H9 (cell line): ENCODE data around the gene TMCC2. TPM values are rescaled to one million over a fixed set of nuclear protein-coding genes. Genes with fewer than 3 reads are reported as not detected.

Experiments used
- DNase-seq: peaks from one replicate; pipeline ENCODE4 v3.0.0-alpha.2; 2017
- H2AFZ ChIP-seq: one replicate; pipeline ENCODE4 v1.6.1; 2013; ENCODE audit warnings: mild to moderate bottlenecking, low read length, control low read depth, moderate library complexity
- H2AK5ac ChIP-seq: 2 replicates; pipeline ENCODE4 v1.6.1; 2013; ENCODE audit warnings: low read length, control low read depth, mixed read lengths; ENCODE audit not compliant: insufficient read length
- H2BK120ac ChIP-seq: one replicate; pipeline ENCODE4 v1.6.1; 2013; ENCODE audit warnings: low read depth, mild to moderate bottlenecking, low read length, control low read depth, inconsistent platforms; ENCODE audit not compliant: poor library complexity, severe bottlenecking
- H2BK12ac ChIP-seq: 2 replicates; pipeline ENCODE4 v1.6.1; 2013; ENCODE audit warnings: low read length, control low read depth, mixed read lengths, low read depth; ENCODE audit not compliant: insufficient read length
- H2BK15ac ChIP-seq: 2 replicates; pipeline ENCODE4 v1.6.1; 2013; ENCODE audit warnings: low read depth, low read length, control low read depth
- H2BK20ac ChIP-seq: one replicate; pipeline ENCODE4 v1.6.1; 2013; ENCODE audit warnings: low read depth, mild to moderate bottlenecking, low read length, control low read depth, inconsistent platforms; ENCODE audit not compliant: poor library complexity, severe bottlenecking
- H2BK5ac ChIP-seq: 2 replicates; pipeline ENCODE4 v1.6.1; 2013; ENCODE audit warnings: low read length, control low read depth, mixed read lengths; ENCODE audit not compliant: insufficient read length
- H3K14ac ChIP-seq: 2 replicates; pipeline ENCODE4 v1.6.1; 2013; ENCODE audit warnings: low read length, control low read depth; ENCODE audit not compliant: insufficient read depth
- H3K18ac ChIP-seq: 2 replicates; pipeline ENCODE4 v1.6.1; 2013; ENCODE audit warnings: low read depth, mild to moderate bottlenecking, mixed read lengths, low read length, control low read depth; ENCODE audit not compliant: insufficient read length
- H3K23ac ChIP-seq: 2 replicates; pipeline ENCODE4 v1.6.1; 2013; ENCODE audit warnings: low read length, control low read depth, mixed read lengths, low read depth; ENCODE audit not compliant: insufficient read length
- H3K23me2 ChIP-seq: 2 replicates; pipeline ENCODE4 v1.6.1; 2013; ENCODE audit warnings: low read depth, mild to moderate bottlenecking, mixed read lengths, low read length, control low read depth; ENCODE audit not compliant: insufficient read length, poor library complexity, severe bottlenecking
- H3K27ac ChIP-seq: 2 replicates; pipeline ENCODE4 v1.5.1; 2013; ENCODE audit warnings: low read length, control low read depth, mixed read lengths, low read depth; ENCODE audit not compliant: insufficient read length
- H3K27me3 ChIP-seq: 2 replicates; pipeline ENCODE4 v1.6.1; 2013; ENCODE audit warnings: low read length, control low read depth, inconsistent platforms; ENCODE audit not compliant: insufficient read depth
- H3K4ac ChIP-seq: 2 replicates; pipeline ENCODE4 v1.6.1; 2013; ENCODE audit warnings: low read depth, mild to moderate bottlenecking, control low read depth, inconsistent platforms, low read length, moderate library complexity
- H3K4me1 ChIP-seq: 2 replicates; pipeline ENCODE4 v1.6.1; 2013; ENCODE audit warnings: low read length, control low read depth, inconsistent platforms; ENCODE audit not compliant: insufficient read depth
- H3K4me2 ChIP-seq: 2 replicates; pipeline ENCODE4 v1.6.1; 2013; ENCODE audit warnings: low read length, control low read depth, mixed read lengths; ENCODE audit not compliant: insufficient read length, insufficient read depth
- H3K56ac ChIP-seq: 2 replicates; pipeline ENCODE4 v1.6.1; 2013; ENCODE audit warnings: low read depth, mild to moderate bottlenecking, mixed read lengths, low read length, control low read depth; ENCODE audit not compliant: insufficient read length
- H3K79me1 ChIP-seq: 2 replicates; pipeline ENCODE4 v1.6.1; 2013; ENCODE audit warnings: low read depth, mild to moderate bottlenecking, moderate library complexity, low read length, control low read depth, inconsistent platforms; ENCODE audit not compliant: insufficient read depth, poor library complexity, severe bottlenecking
- H3K79me2 ChIP-seq: 2 replicates; pipeline ENCODE4 v1.6.1; 2013; ENCODE audit warnings: low read length, control low read depth, inconsistent platforms; ENCODE audit not compliant: insufficient read depth
- H3K9ac ChIP-seq: 2 replicates; pipeline ENCODE4 v1.6.1; 2013; ENCODE audit warnings: low read length, control low read depth, mixed read lengths; ENCODE audit not compliant: insufficient read length; ENCODE audit errors: extremely low read depth
- H3K9me3 ChIP-seq: one replicate; pipeline ENCODE4 v1.6.1; 2013; ENCODE audit warnings: low read depth, low read length, inconsistent platforms; ENCODE audit not compliant: control insufficient read depth
- H3T11ph ChIP-seq: one replicate; pipeline ENCODE4 v1.6.1; 2013; ENCODE audit warnings: mild to moderate bottlenecking, low read length, control low read depth, inconsistent platforms
- H4K20me1 ChIP-seq: one replicate; pipeline ENCODE4 v1.6.1; 2013; ENCODE audit not compliant: control insufficient read depth, insufficient read length, insufficient read depth
- H4K5ac ChIP-seq: 2 replicates; pipeline ENCODE4 v1.6.1; 2013; ENCODE audit warnings: low read depth, mild to moderate bottlenecking, mixed read lengths, low read length, control low read depth; ENCODE audit not compliant: insufficient read length
- H4K8ac ChIP-seq: replicated peaks from 2 replicates; pipeline ENCODE4 v1.6.1; 2013; ENCODE audit warnings: low read length, control low read depth, mixed read lengths, low read depth; ENCODE audit not compliant: insufficient read length
- H4K91ac ChIP-seq: 2 replicates; pipeline ENCODE4 v1.6.1; 2013; ENCODE audit warnings: low read depth, mild to moderate bottlenecking, moderate library complexity, mixed read lengths, low read length, control low read depth; ENCODE audit not compliant: insufficient read length
- H3K27ac Mint-ChIP-seq, 3 experiments: 2 replicates in 2 of 3; 3 replicates in 1 of 3; pipeline ENCODE4 v1.8.0; 2020 to 2021; ENCODE audit warnings: mixed read lengths in 3 of 3, mild to moderate bottlenecking in 1 of 3, moderate library complexity in 1 of 3
- H3K27me3 Mint-ChIP-seq: 2 replicates; pipeline ENCODE4 v1.8.0; 2021; ENCODE audit warnings: low read depth, mild to moderate bottlenecking, moderate library complexity, mixed read lengths
- H3K36me3 Mint-ChIP-seq, 3 experiments: 2 replicates in 2 of 3; 3 replicates in 1 of 3; pipeline ENCODE4 v1.8.0; 2020 to 2021; ENCODE audit warnings: low read depth in 3 of 3, mixed read lengths in 3 of 3; ENCODE audit not compliant: insufficient read depth in 1 of 3
- H3K4me1 Mint-ChIP-seq, 2 experiments: 2 replicates each; pipeline ENCODE4 v1.8.0; 2020; ENCODE audit warnings: mixed read lengths in 2 of 2
- H3K4me3 Mint-ChIP-seq, 2 experiments: 2 replicates in 1 of 2; 3 replicates in 1 of 2; pipeline ENCODE4 v1.8.0; 2020 to 2021; ENCODE audit warnings: mild to moderate bottlenecking in 2 of 2, mixed read lengths in 2 of 2, moderate library complexity in 1 of 2
- H3K9me3 Mint-ChIP-seq, 2 experiments: 2 replicates in 1 of 2; 3 replicates in 1 of 2; pipeline ENCODE4 v1.8.0; 2020; ENCODE audit warnings: mild to moderate bottlenecking in 2 of 2, mixed read lengths in 2 of 2, moderate library complexity in 1 of 2
- WGBS: extraction: QIAGEN DNeasy Blood & Tissue Kit; methylation state at CpG from one replicate; pipeline ENCODE4 v1.1.7; 2013; ENCODE audit warnings: missing lambda C conversion rate, low lambda C conversion rate, mixed read lengths; ENCODE audit not compliant: insufficient read length; ENCODE audit errors: extremely low coverage; 5-methylcytosine and 5-hydroxymethylcytosine counted together
- total RNA-seq: library from RNA; stranded (reverse); gene quantifications from 2 replicates; pipeline ENCODE4 v1.2.1, GENCODE V29; 2021
- TF ChIP-seq, protein P1 (sequence below): fragments of 200-600 bp; sonication (generic); conservative IDR thresholded peaks from 3 replicates; pipeline ENCODE4 v1.8.0; 2021; ENCODE audit warnings: antibody characterized with exemption, mild to moderate bottlenecking

Gene TMCC2
- total RNA-seq, 1 experiment from 2014 or later = 11.7 TPM

DNA sequence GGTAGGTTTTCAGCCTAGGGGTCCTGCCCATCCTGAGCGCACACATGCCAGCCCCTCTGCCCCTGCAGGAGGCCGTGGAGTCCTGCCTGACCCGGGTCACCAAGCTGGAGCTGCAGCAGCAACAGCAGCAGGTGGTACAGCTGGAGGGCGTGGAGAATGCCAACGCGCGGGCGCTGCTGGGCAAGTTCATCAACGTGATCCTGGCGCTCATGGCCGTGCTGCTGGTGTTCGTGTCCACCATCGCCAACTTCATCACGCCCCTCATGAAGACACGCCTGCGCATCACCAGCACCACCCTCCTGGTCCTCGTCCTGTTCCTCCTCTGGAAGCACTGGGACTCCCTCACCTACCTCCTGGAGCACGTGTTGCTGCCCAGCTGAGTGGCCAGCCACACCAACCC is 44.0 kb downstream of the TMCC2 start:
- Histone ChIP-seq H4K91ac (no peak overlapping the region), H3K4me2 (no peak overlapping the region), H2BK120ac (no peak overlapping the region), H3K18ac (no peak overlapping the region), H3K4ac (no peak overlapping the region), H3K9me3 (no peaks in the 10 kb centered on the region), H4K5ac (no peak overlapping the region), H2BK12ac (no peak overlapping the region), H2BK20ac (no peak overlapping the region), H3K23me2 (no peaks in the 10 kb centered on the region), H3K79me2 (no peaks in the 10 kb centered on the region), H2AK5ac (no peak overlapping the region), H3K79me1 (no peaks in the 10 kb centered on the region), H3K27ac (no peak overlapping the region), H3T11ph (no peak overlapping the region), H2BK5ac (no peak overlapping the region), H4K8ac (no peak overlapping the region), H3K9ac (no peak overlapping the region), H2BK15ac (no peak overlapping the region), H3K4me1 (peaks cover 3% of the 10 kb centered on the region; the same call in 1 of the 2 replicates), H3K56ac (no peak overlapping the region), H3K23ac (no peak overlapping the region), H3K14ac (no peak overlapping the region), H3K27me3 (no peaks in the 10 kb centered on the region), H4K20me1 (peaks cover 2% of the 10 kb centered on the region), H2AFZ (no peak overlapping the region)
- Mint-ChIP-seq H3K36me3 (peaks cover 1 to 21% (median 16%) of the 10 kb centered on the region in 3 experiments), H3K27me3 (no peaks in the 10 kb centered on the region; the same call in 1 of the 2 replicates), H3K4me3 (peak overlapping the region in 1 of 2 experiments; percentile 42; a peak in 1 of 5 replicates), H3K4me1 (peaks cover 32 to 48% of the 10 kb centered on the region in 2 experiments), H3K9me3 (no peaks in the 10 kb centered on the region; a peak in 1 of 5 replicates), H3K27ac (peak overlapping the region in 1 of 3 experiments; percentile 88; a peak in 1 of 7 replicates)
- TF ChIP-seq, protein P1, sequence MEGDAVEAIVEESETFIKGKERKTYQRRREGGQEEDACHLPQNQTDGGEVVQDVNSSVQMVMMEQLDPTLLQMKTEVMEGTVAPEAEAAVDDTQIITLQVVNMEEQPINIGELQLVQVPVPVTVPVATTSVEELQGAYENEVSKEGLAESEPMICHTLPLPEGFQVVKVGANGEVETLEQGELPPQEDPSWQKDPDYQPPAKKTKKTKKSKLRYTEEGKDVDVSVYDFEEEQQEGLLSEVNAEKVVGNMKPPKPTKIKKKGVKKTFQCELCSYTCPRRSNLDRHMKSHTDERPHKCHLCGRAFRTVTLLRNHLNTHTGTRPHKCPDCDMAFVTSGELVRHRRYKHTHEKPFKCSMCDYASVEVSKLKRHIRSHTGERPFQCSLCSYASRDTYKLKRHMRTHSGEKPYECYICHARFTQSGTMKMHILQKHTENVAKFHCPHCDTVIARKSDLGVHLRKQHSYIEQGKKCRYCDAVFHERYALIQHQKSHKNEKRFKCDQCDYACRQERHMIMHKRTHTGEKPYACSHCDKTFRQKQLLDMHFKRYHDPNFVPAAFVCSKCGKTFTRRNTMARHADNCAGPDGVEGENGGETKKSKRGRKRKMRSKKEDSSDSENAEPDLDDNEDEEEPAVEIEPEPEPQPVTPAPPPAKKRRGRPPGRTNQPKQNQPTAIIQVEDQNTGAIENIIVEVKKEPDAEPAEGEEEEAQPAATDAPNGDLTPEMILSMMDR = no peak
- WGBS = no CpG with 5 or more reads among the region's 18 CpGs
- DNase-seq = no peak
